ENCODE results near the gene EMC10.

DNA sequence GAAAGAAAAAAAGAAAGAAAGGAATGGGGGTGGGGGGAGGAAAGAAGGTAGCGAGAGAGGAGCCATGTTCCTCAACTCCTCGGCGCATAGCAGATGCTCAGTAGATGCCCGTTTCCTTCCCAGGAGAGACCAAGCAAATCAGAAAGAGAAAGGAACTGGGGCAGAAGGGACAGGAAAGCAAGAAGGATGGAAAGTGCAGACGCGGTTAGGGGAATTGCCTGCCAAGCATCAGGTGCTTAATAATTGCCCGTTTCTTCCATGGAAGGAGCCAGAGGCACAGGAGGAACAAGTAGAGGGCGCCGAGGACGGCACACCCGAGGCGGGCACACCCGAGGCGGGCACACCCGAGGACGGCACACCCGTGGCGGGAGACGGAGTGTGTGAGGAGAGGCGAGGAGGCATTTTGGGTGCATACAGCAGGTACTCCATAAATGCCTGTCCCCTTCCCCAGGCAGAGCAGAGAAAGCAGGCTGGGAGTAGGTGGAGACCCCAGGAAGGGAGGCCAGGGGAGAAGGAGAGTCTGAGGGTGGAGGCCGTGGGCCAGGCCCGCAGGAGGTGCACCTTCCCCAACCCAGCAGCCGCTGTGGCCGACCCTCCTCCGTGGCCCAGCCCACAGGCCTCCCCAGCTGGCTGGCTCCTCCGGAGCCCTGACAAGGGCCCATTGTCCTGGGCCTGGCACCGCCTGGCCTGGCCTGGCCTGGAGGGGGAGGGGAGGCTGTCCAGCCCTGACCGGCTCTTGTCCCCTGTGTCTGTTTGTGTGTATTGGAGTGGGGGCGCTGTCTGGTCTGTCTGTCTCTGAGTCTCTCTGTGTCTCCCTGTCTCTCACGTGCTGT, 20.1 kb downstream of the EMC10 start:
- TF ChIP-seq EZH2 (IDR thresholded peaks at IDR 0.05; ENCODE audit: borderline replicate concordance, low read depth, low read length, severe bottlenecking) = no peak
- no peak for TF ChIP-seq POLR2AphosphoS5 (IDR thresholded peaks at IDR 0.05; ENCODE audit: insufficient read depth, low read depth, low read length)
- no peak for TF ChIP-seq POLR2A (IDR thresholded peaks at IDR 0.05; ENCODE audit: low read depth, low read length)
- TF ChIP-seq CTCF (IDR thresholded peaks at IDR 0.05; ENCODE audit: extremely low read depth in 1 of 2, insufficient read depth in 1 of 2, low read depth in 1 of 2, low read length in 2 of 2) = no peak
- TF ChIP-seq MYC (IDR thresholded peaks at IDR 0.05; ENCODE audit: low read depth, low read length) = no peak
- no peak for TF ChIP-seq FOS (IDR thresholded peaks at IDR 0.05; ENCODE audit: borderline replicate concordance, insufficient read depth, low read length)
- no peak for TF ChIP-seq JUN (IDR thresholded peaks at IDR 0.05; ENCODE audit: borderline replicate concordance, insufficient read depth, insufficient read length, low read depth)
- no peak for TF ChIP-seq MAX (IDR thresholded peaks at IDR 0.05; ENCODE audit: insufficient read depth, insufficient read length)
